ENCODE results near the gene TFAP2B. TPM values are rescaled to one million over a fixed set of nuclear protein-coding genes. Genes with fewer than 3 reads are reported as not detected.

TFAP2B gene
- total RNA-seq, 2 experiments from 2014 or later = not detected

GRCh38 chr6:50819466-50819903 is 814 bp downstream of the TFAP2B start:
- Mint-ChIP-seq H3K9me3 (ENCODE audit: low read depth) (no peaks in the 10 kb centered on the region), H3K4me3 (no peak overlapping the region), H3K27ac (no peak overlapping the region), H3K27me3 (peaks cover 73% of the 10 kb centered on the region), H3K4me1 (peaks cover 10% of the 10 kb centered on the region), H3K36me3 (no peaks in the 10 kb centered on the region)
- DNase-seq = no peak
- no peak for ATAC-seq
- CTCF ChIA-PET = no interaction called here

GRCh38 chr6:50819904-50820868 is 1.5 kb downstream of the TFAP2B start:
- Mint-ChIP-seq H3K27me3 (peaks cover 80% of the 10 kb centered on the region), H3K9me3 (ENCODE audit: low read depth) (no peaks in the 10 kb centered on the region), H3K4me3 (no peak overlapping the region), H3K36me3 (no peaks in the 10 kb centered on the region), H3K4me1 (peaks cover 10% of the 10 kb centered on the region), H3K27ac (no peak overlapping the region)
- ATAC-seq = no peak
- CTCF ChIA-PET = interaction anchor here (0.6 kb wide), 1 partner anchor 10 kb away, joined by 3 read pairs; no protein-coding TSS in a partner anchor
- DNase-seq = no peak

- CTCF ChIA-PET = interaction anchor here (0.6 kb wide), 1 partner anchor 9 kb away, joined by 3 read pairs; no protein-coding TSS in a partner anchor
- no peaks in the 10 kb centered on the region for H3K9me3 Mint-ChIP-seq (ENCODE audit: low read depth)
- DNase-seq = no peak
- ATAC-seq = no peak
- H3K4me1 Mint-ChIP-seq = peaks cover 6% of the 10 kb centered on the region
- no peak overlapping the region for H3K4me3 Mint-ChIP-seq
- H3K27ac Mint-ChIP-seq = no peak overlapping the region
- no peaks in the 10 kb centered on the region for H3K36me3 Mint-ChIP-seq
- H3K27me3 Mint-ChIP-seq = peaks cover 86% of the 10 kb centered on the region
Observed at GRCh38 chr6:50820869-50821264, 2.2 kb downstream of the TFAP2B start.

GRCh38 chr6:50821441-50822077 is 2.9 kb downstream of the TFAP2B start:
- H3K27ac Mint-ChIP-seq = no peak overlapping the region
- H3K4me1 Mint-ChIP-seq = peaks cover 6% of the 10 kb centered on the region
- DNase-seq (no peak), ATAC-seq (no peak)
- H3K36me3 Mint-ChIP-seq = no peaks in the 10 kb centered on the region
- CTCF ChIA-PET = no interaction called here
- peaks cover 91% of the 10 kb centered on the region for H3K27me3 Mint-ChIP-seq
- H3K4me3 Mint-ChIP-seq = no peak overlapping the region
- H3K9me3 Mint-ChIP-seq (ENCODE audit: low read depth) = no peaks in the 10 kb centered on the region

- Mint-ChIP-seq H3K4me1 (peaks cover 4% of the 10 kb centered on the region), H3K36me3 (no peaks in the 10 kb centered on the region), H3K27ac (no peak overlapping the region), H3K4me3 (no peak overlapping the region), H3K27me3 (peaks cover 93% of the 10 kb centered on the region), H3K9me3 (ENCODE audit: low read depth) (no peaks in the 10 kb centered on the region)
- ATAC-seq = no peak
- CTCF ChIA-PET = no interaction called here
- DNase-seq = no peak
Observed at GRCh38 chr6:50822078-50822476, 3.4 kb downstream of the TFAP2B start.

- CTCF ChIA-PET = no interaction called here
- peaks cover 89% of the 10 kb centered on the region for H3K27me3 Mint-ChIP-seq
- no peaks in the 10 kb centered on the region for H3K36me3 Mint-ChIP-seq
- no peak overlapping the region for H3K27ac Mint-ChIP-seq
- peaks cover 4% of the 10 kb centered on the region for H3K4me1 Mint-ChIP-seq
- H3K4me3 Mint-ChIP-seq = no peak overlapping the region
- ATAC-seq (no peak), DNase-seq (no peak)
- H3K9me3 Mint-ChIP-seq (ENCODE audit: low read depth) = no peaks in the 10 kb centered on the region
Observed at GRCh38 chr6:50823094-50823920, 4.6 kb downstream of the TFAP2B start.

- Mint-ChIP-seq H3K36me3 (no peaks in the 10 kb centered on the region), H3K9me3 (ENCODE audit: low read depth) (no peaks in the 10 kb centered on the region), H3K27ac (no peak overlapping the region), H3K4me3 (no peak overlapping the region), H3K27me3 (peaks cover 84% of the 10 kb centered on the region), H3K4me1 (peaks cover 4% of the 10 kb centered on the region)
- ATAC-seq = no peak
- CTCF ChIA-PET = no interaction called here
- DNase-seq = no peak
Observed at GRCh38 chr6:50824552-50824951, 5.9 kb downstream of the TFAP2B start.

GRCh38 chr6:50825375-50826036 is 6.8 kb downstream of the TFAP2B start:
- Mint-ChIP-seq H3K4me3 (no peak overlapping the region), H3K27ac (no peak overlapping the region)
- CTCF ChIA-PET = no interaction called here

GRCh38 chr6:50826037-50826761 is 7.5 kb downstream of the TFAP2B start:
- DNase-seq = no peak
- no peaks in the 10 kb centered on the region for H3K4me1 Mint-ChIP-seq
- no peak overlapping the region for H3K4me3 Mint-ChIP-seq
- H3K9me3 Mint-ChIP-seq (ENCODE audit: low read depth) = no peaks in the 10 kb centered on the region
- peaks cover 69% of the 10 kb centered on the region for H3K27me3 Mint-ChIP-seq
- CTCF ChIA-PET = no interaction called here
- H3K27ac Mint-ChIP-seq = no peak overlapping the region
- no peaks in the 10 kb centered on the region for H3K36me3 Mint-ChIP-seq
- no peak for ATAC-seq

More at GRCh38 chr6:50825375-50826036, 6.8 kb downstream of the TFAP2B start:
- no peaks in the 10 kb centered on the region for H3K9me3 Mint-ChIP-seq (ENCODE audit: low read depth)
- H3K27me3 Mint-ChIP-seq = peaks cover 75% of the 10 kb centered on the region
- no peak for DNase-seq
- ATAC-seq = no peak
- no peaks in the 10 kb centered on the region for H3K36me3 Mint-ChIP-seq
- peaks cover under 1% of the 10 kb centered on the region for H3K4me1 Mint-ChIP-seq

GRCh38 chr6:50826803-50827202 is 8.1 kb downstream of the TFAP2B start:
- ATAC-seq (no peak), DNase-seq (no peak)
- Mint-ChIP-seq H3K4me1 (no peaks in the 10 kb centered on the region), H3K36me3 (no peaks in the 10 kb centered on the region), H3K9me3 (ENCODE audit: low read depth) (no peaks in the 10 kb centered on the region), H3K4me3 (no peak overlapping the region), H3K27me3 (peaks cover 63% of the 10 kb centered on the region), H3K27ac (no peak overlapping the region)
- CTCF ChIA-PET = no interaction called here

GRCh38 chr6:50829049-50829448 is 10.4 kb downstream of the TFAP2B start:
- Mint-ChIP-seq H3K27me3 (peaks cover 47% of the 10 kb centered on the region), H3K9me3 (ENCODE audit: low read depth) (no peaks in the 10 kb centered on the region), H3K4me3 (no peak overlapping the region), H3K4me1 (no peaks in the 10 kb centered on the region), H3K27ac (no peak overlapping the region), H3K36me3 (no peaks in the 10 kb centered on the region)
- ATAC-seq (no peak), DNase-seq (no peak)
- CTCF ChIA-PET = no interaction called here

- Mint-ChIP-seq H3K27me3 (peaks cover 44% of the 10 kb centered on the region), H3K4me1 (no peaks in the 10 kb centered on the region), H3K9me3 (ENCODE audit: low read depth) (no peaks in the 10 kb centered on the region), H3K4me3 (no peak overlapping the region), H3K36me3 (no peaks in the 10 kb centered on the region), H3K27ac (no peak overlapping the region)
- DNase-seq (no peak), ATAC-seq (no peak)
- CTCF ChIA-PET = interaction anchor here (0.6 kb wide), 1 partner anchor 9 kb away, joined by 3 read pairs; no protein-coding TSS in a partner anchor
Observed at GRCh38 chr6:50829898-50830444, 11.3 kb downstream of the TFAP2B start.
